ENCODE measurements around the gene HM13. TPM values are rescaled to one million over a fixed set of nuclear protein-coding genes. Genes with fewer than 3 reads are reported as not detected.

HM13 gene
- total and polyA plus RNA-seq, 2 of the 13 experiments (the other 11 are each of a cell fraction or from before 2014, with no cell fraction given) = 118 to 243 TPM

GRCh38 chr20:31517373-31517772 is 3.1 kb downstream of the HM13 start (continued):
- TF ChIP-seq POGK (CRISPR knock-in tag; conservative IDR thresholded peaks at IDR 0.05) (no peak), THYN1 (CRISPR knock-in tag; IDR thresholded peaks at IDR 0.05; ENCODE audit: borderline replicate concordance, low read depth) (no peak), ZFP41 (CRISPR knock-in tag; IDR thresholded peaks at IDR 0.05; ENCODE audit: borderline replicate concordance) (no peak), ZNF260 (CRISPR knock-in tag; IDR thresholded peaks at IDR 0.05; ENCODE audit: borderline replicate concordance, low read depth) (no peak), KLF13 (CRISPR knock-in tag; IDR thresholded peaks at IDR 0.05) (no peak), ZFP36L1 (CRISPR knock-in tag; IDR thresholded peaks at IDR 0.05) (peak; percentile 71; the same call in 1 of the 2 replicates), TEAD2 (CRISPR knock-in tag; IDR thresholded peaks at IDR 0.05) (no peak), KAT2B (IDR thresholded peaks at IDR 0.05; ENCODE audit: borderline replicate concordance, low read depth, low read length) (no peak), ZNF235 (CRISPR knock-in tag; IDR thresholded peaks at IDR 0.05; ENCODE audit: borderline replicate concordance) (no peak), NR2F6 (IDR thresholded peaks at IDR 0.05) (no peak), NR2F6 (CRISPR knock-in tag; IDR thresholded peaks at IDR 0.05) (no peak), POLR2AphosphoS5 (IDR thresholded peaks at IDR 0.05; ENCODE audit: low read depth, low read length) (peak; percentile 39), ZNF713 (CRISPR knock-in tag; IDR thresholded peaks at IDR 0.05) (no peak), ZNF30 (CRISPR knock-in tag; IDR thresholded peaks at IDR 0.05) (no peak), CREBL2 (CRISPR knock-in tag; IDR thresholded peaks at IDR 0.05; ENCODE audit: borderline replicate concordance) (no peak), ZSCAN25 (CRISPR knock-in tag; IDR thresholded peaks at IDR 0.05) (no peak), HOXD1 (CRISPR knock-in tag; IDR thresholded peaks at IDR 0.05) (no peak), ZNF749 (CRISPR knock-in tag; IDR thresholded peaks at IDR 0.05; ENCODE audit: borderline replicate concordance) (no peak), NCOA5 (CRISPR knock-in tag; IDR thresholded peaks at IDR 0.05) (no peak), DMAP1 (CRISPR knock-in tag; IDR thresholded peaks at IDR 0.05) (no peak; the same call in 1 of the 2 replicates)
- TF ChIP-seq, protein P1, sequence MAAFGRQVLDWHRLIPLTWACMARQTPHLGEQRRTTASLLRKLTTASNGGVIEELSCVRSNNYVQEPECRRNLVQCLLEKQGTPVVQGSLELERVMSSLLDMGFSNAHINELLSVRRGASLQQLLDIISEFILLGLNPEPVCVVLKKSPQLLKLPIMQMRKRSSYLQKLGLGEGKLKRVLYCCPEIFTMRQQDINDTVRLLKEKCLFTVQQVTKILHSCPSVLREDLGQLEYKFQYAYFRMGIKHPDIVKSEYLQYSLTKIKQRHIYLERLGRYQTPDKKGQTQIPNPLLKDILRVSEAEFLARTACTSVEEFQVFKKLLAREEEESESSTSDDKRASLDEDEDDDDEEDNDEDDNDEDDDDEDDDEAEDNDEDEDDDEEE (CRISPR knock-in tag; IDR thresholded peaks at IDR 0.05) = no peak
- TF ChIP-seq, protein P2, sequence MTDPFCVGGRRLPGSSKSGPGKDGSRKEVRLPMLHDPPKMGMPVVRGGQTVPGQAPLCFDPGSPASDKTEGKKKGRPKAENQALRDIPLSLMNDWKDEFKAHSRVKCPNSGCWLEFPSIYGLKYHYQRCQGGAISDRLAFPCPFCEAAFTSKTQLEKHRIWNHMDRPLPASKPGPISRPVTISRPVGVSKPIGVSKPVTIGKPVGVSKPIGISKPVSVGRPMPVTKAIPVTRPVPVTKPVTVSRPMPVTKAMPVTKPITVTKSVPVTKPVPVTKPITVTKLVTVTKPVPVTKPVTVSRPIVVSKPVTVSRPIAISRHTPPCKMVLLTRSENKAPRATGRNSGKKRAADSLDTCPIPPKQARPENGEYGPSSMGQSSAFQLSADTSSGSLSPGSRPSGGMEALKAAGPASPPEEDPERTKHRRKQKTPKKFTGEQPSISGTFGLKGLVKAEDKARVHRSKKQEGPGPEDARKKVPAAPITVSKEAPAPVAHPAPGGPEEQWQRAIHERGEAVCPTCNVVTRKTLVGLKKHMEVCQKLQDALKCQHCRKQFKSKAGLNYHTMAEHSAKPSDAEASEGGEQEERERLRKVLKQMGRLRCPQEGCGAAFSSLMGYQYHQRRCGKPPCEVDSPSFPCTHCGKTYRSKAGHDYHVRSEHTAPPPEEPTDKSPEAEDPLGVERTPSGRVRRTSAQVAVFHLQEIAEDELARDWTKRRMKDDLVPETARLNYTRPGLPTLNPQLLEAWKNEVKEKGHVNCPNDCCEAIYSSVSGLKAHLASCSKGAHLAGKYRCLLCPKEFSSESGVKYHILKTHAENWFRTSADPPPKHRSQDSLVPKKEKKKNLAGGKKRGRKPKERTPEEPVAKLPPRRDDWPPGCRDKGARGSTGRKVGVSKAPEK (CRISPR knock-in tag; IDR thresholded peaks at IDR 0.05; ENCODE audit: borderline replicate concordance) = no peak
- TF ChIP-seq, protein P3, sequence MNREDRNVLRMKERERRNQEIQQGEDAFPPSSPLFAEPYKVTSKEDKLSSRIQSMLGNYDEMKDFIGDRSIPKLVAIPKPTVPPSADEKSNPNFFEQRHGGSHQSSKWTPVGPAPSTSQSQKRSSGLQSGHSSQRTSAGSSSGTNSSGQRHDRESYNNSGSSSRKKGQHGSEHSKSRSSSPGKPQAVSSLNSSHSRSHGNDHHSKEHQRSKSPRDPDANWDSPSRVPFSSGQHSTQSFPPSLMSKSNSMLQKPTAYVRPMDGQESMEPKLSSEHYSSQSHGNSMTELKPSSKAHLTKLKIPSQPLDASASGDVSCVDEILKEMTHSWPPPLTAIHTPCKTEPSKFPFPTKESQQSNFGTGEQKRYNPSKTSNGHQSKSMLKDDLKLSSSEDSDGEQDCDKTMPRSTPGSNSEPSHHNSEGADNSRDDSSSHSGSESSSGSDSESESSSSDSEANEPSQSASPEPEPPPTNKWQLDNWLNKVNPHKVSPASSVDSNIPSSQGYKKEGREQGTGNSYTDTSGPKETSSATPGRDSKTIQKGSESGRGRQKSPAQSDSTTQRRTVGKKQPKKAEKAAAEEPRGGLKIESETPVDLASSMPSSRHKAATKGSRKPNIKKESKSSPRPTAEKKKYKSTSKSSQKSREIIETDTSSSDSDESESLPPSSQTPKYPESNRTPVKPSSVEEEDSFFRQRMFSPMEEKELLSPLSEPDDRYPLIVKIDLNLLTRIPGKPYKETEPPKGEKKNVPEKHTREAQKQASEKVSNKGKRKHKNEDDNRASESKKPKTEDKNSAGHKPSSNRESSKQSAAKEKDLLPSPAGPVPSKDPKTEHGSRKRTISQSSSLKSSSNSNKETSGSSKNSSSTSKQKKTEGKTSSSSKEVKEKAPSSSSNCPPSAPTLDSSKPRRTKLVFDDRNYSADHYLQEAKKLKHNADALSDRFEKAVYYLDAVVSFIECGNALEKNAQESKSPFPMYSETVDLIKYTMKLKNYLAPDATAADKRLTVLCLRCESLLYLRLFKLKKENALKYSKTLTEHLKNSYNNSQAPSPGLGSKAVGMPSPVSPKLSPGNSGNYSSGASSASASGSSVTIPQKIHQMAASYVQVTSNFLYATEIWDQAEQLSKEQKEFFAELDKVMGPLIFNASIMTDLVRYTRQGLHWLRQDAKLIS (CRISPR knock-in tag; IDR thresholded peaks at IDR 0.05) = no peak

All from HepG2 (cell line).